HFFc6 (cell line): ENCODE measurements around the gene STX4. TPM values are rescaled to one million over a fixed set of nuclear protein-coding genes. Genes with fewer than 3 reads are reported as not detected.

Source experiments
- DNase-seq: peaks from one replicate; pipeline ENCODE4 v3.0.0-alpha.2; 2018
- H3K27ac Mint-ChIP-seq: 2 replicates; pipeline ENCODE4 v1.8.0; 2020; ENCODE audit warnings: mild to moderate bottlenecking, mixed read lengths
- H3K27me3 Mint-ChIP-seq: 2 replicates; pipeline ENCODE4 v1.8.0; 2021; ENCODE audit warnings: mild to moderate bottlenecking, moderate library complexity, mixed read lengths; ENCODE audit not compliant: insufficient read depth
- H3K36me3 Mint-ChIP-seq: 2 replicates; pipeline ENCODE4 v1.8.0; 2021; ENCODE audit warnings: low read depth, mixed read lengths
- H3K4me1 Mint-ChIP-seq: 2 replicates; pipeline ENCODE4 v1.8.0; 2020; ENCODE audit warnings: low read depth, mixed read lengths
- H3K4me3 Mint-ChIP-seq: 2 replicates; pipeline ENCODE4 v1.8.0; 2020; ENCODE audit warnings: mild to moderate bottlenecking, moderate library complexity, mixed read lengths
- H3K9me3 Mint-ChIP-seq: 2 replicates; pipeline ENCODE4 v1.8.0; 2020; ENCODE audit warnings: mild to moderate bottlenecking, mixed read lengths
- CTCF ChIP-seq: fragments of 200-600 bp; sonication (generic); IDR thresholded peaks from 2 replicates; pipeline ENCODE4 v1.5.0; 2021; ENCODE audit warnings: antibody characterized with exemption, mild to moderate bottlenecking
- total RNA-seq, 6 experiments: library from RNA; stranded (reverse); fragmentation: NEBNext Ultra II Directional; extraction: Animal tissue kit (Norgen Biotek cat#: 25700); gene quantifications; 2 replicates in 1 of 6; 3 replicates in 5 of 6; pipeline ENCODE4 v1.2.3, GENCODE V29; 2021

STX4 gene
- total RNA-seq, 6 experiments from 2014 or later = 56.3 to 71.2 (median 64.2) TPM

- Mint-ChIP-seq H3K27me3 (no peaks in the 10 kb centered on the region; the same call in none of the 2 replicates), H3K4me3 (no peak overlapping the region), H3K9me3 (no peaks in the 10 kb centered on the region), H3K36me3 (peaks cover 18% of the 10 kb centered on the region; the same call in 1 of the 2 replicates), H3K4me1 (peaks cover 9% of the 10 kb centered on the region), H3K27ac (no peak overlapping the region)
- no peak for DNase-seq
- no peak for TF ChIP-seq CTCF
Measured at GRCh38 chr16:31038993-31039392, 5.6 kb downstream of the STX4 start.

- Mint-ChIP-seq H3K4me1 (no peaks in the 10 kb centered on the region), H3K27me3 (no peaks in the 10 kb centered on the region; the same call in none of the 2 replicates), H3K36me3 (peaks cover 8% of the 10 kb centered on the region; the same call in 1 of the 2 replicates)
Measured at GRCh38 chr16:31042866-31043265, 9.5 kb downstream of the STX4 start.

GRCh38 chr16:31043352-31043751 is 10.0 kb downstream of the STX4 start:
- Mint-ChIP-seq H3K27ac (no peak overlapping the region), H3K36me3 (peaks cover 8% of the 10 kb centered on the region; the same call in 1 of the 2 replicates), H3K4me3 (no peak overlapping the region), H3K27me3 (no peaks in the 10 kb centered on the region; the same call in none of the 2 replicates), H3K4me1 (no peaks in the 10 kb centered on the region), H3K9me3 (no peaks in the 10 kb centered on the region)
- TF ChIP-seq CTCF = no peak
- DNase-seq = no peak

More at GRCh38 chr16:31042866-31043265, 9.5 kb downstream of the STX4 start:
- Mint-ChIP-seq H3K27ac (no peak overlapping the region), H3K4me3 (no peak overlapping the region), H3K9me3 (no peaks in the 10 kb centered on the region)
- TF ChIP-seq CTCF = no peak
- no peak for DNase-seq

GRCh38 chr16:31043898-31044481 is 10.6 kb downstream of the STX4 start:
- H3K4me3 Mint-ChIP-seq = no peak overlapping the region
- H3K27ac Mint-ChIP-seq = no peak overlapping the region
- DNase-seq = no peak
- no peaks in the 10 kb centered on the region for H3K9me3 Mint-ChIP-seq
- peaks cover 8% of the 10 kb centered on the region; the same call in 1 of the 2 replicates for H3K36me3 Mint-ChIP-seq
- peaks cover 2% of the 10 kb centered on the region for H3K27me3 Mint-ChIP-seq
- TF ChIP-seq CTCF = no peak
- no peaks in the 10 kb centered on the region for H3K4me1 Mint-ChIP-seq

GRCh38 chr16:31050280-31051030 is 17.1 kb downstream of the STX4 start:
- Mint-ChIP-seq H3K4me1 (peaks cover 24% of the 10 kb centered on the region), H3K27me3 (peaks cover 4% of the 10 kb centered on the region), H3K4me3 (no peak overlapping the region), H3K36me3 (peaks cover 5% of the 10 kb centered on the region), H3K9me3 (no peaks in the 10 kb centered on the region), H3K27ac (0 out of 2 replicates have a peak overlapping the region, but pooled peaks have one; percentile 29)
- no peak for DNase-seq
- TF ChIP-seq CTCF = no peak
